ENCODE measurements around the gene ELAVL4.

- TF ChIP-seq MAX (IDR thresholded peaks at IDR 0.05; ENCODE audit: insufficient read depth, insufficient read length) (no peak), CTCF (IDR thresholded peaks at IDR 0.05; ENCODE audit: extremely low read depth in 1 of 2, insufficient read depth in 1 of 2, low read depth in 1 of 2, low read length in 2 of 2) (no peak), POLR2AphosphoS5 (IDR thresholded peaks at IDR 0.05; ENCODE audit: insufficient read depth, low read depth, low read length) (no peak)
Observed at GRCh38 chr1:50139339-50140181, 30.8 kb downstream of the ELAVL4 start.
